SK-N-MC (cell line): Measurements from ENCODE around the gene C4orf51.
"Not testable (repeated sequence)": the region's sequence is repeated elsewhere in the genome, so short reads cannot be mapped to it uniquely, and the experiment has no call there.

Experiments used
- EZH2 ChIP-seq: fragments of 200-600 bp; sonication (generic); IDR thresholded peaks from one replicate; pipeline ENCODE4 v1.6.1; 2017; ENCODE audit warnings: antibody characterized with exemption
- POLR2AphosphoS5 ChIP-seq: IDR thresholded peaks from 2 replicates; pipeline ENCODE4 v1.6.1; 2012; ENCODE audit warnings: mild to moderate bottlenecking, low read depth, low read length, borderline replicate concordance

GRCh38 chr4:145640236-145640635 lies 39.7 kb upstream of the C4orf51 start:
- not testable (repeated sequence) for TF ChIP-seq POLR2AphosphoS5, EZH2
